Omental fat pad (tissue), 4 donors: ENCODE measurements around the gene TRO. TPM values are rescaled to one million over a fixed set of nuclear protein-coding genes. Genes with fewer than 3 reads are reported as not detected.
A peak's percentile ranks its signal among the peaks of the same experiment; 100 is the strongest.

ENCODE experiments used
- ATAC-seq: fragments of 150-250 bp; one replicate; pipeline ENCODE4 v1.9.1; 2016; ENCODE audit warnings: mild to moderate bottlenecking, moderate library complexity; ENCODE audit not compliant: low FRiP score
- DNase-seq: peaks from one replicate; pipeline ENCODE4 v3.0.0-alpha.2; 2019; ENCODE audit warnings: low spot score
- CTCF ChIP-seq, 3 donors: fragments of 450-650 bp; IDR thresholded peaks; one replicate each; pipeline ENCODE4 v1.5.1; 2016 to 2017; ENCODE audit warnings: antibody characterized with exemption in 3 of 3, mild to moderate bottlenecking in 3 of 3, moderate library complexity in 2 of 3
- total RNA-seq, 4 donors: library from RNA; depleted of rRNA; stranded (reverse); fragments of >200 nt; gene quantifications; one replicate each; pipeline ENCODE4 v1.1.0, GENCODE V29; 2016

The TRO gene
- total RNA-seq, result 10 to 100 TPM in 1 of 4 donors, 1 to 10 TPM in 3; 5.3 to 15.9 (median 6.8) TPM

- DNase-seq, result no peak
- no peak for TF ChIP-seq CTCF (IDR thresholded peaks at IDR 0.05)
- peak; percentile 14 for ATAC-seq
Measured at GRCh38 chrX:54920610-54921426, at the start of gene TRO. Gene TRO (plus strand): TSS chrX:54920824. CDS start chrX:54922247, 1,423 bp downstream.

GRCh38 chrX:54885740-54886139, 34.9 kb upstream of the TRO start:
- DNase-seq (no peak), ATAC-seq (no peak)
- TF ChIP-seq CTCF (IDR thresholded peaks at IDR 0.05), result no peak

GRCh38 chrX:54891573-54891972, 29.1 kb upstream of the TRO start:
- no peak for DNase-seq
- ATAC-seq, result no peak
- TF ChIP-seq CTCF (IDR thresholded peaks at IDR 0.05), result no peak

- ATAC-seq, result no peak
- TF ChIP-seq CTCF (IDR thresholded peaks at IDR 0.05), result no peak
- DNase-seq, result no peak
Measured at GRCh38 chrX:54894159-54894558, 26.5 kb upstream of the TRO start.

- no peak for ATAC-seq
- no peak for DNase-seq
- no peak for TF ChIP-seq CTCF (IDR thresholded peaks at IDR 0.05)
Measured at GRCh38 chrX:54909941-54910340, 10.7 kb upstream of the TRO start.

- DNase-seq (no peak), ATAC-seq (peak; percentile 75)
- no peak for TF ChIP-seq CTCF (IDR thresholded peaks at IDR 0.05)
Measured at GRCh38 chrX:54921427-54922021, 900 bp downstream of the TRO start.

GRCh38 chrX:54922547-54922946, 1.9 kb downstream of the TRO start:
- no peak for TF ChIP-seq CTCF (IDR thresholded peaks at IDR 0.05)
- ATAC-seq, result no peak
- no peak for DNase-seq
